HepG2 (cell line): Measurements from ENCODE around the gene SLA2. TPM values are rescaled to one million over a fixed set of nuclear protein-coding genes. Genes with fewer than 3 reads are reported as not detected.

Source experiments
- CBFB ChIP-seq: sonication (generic); formaldehyde crosslinking; IDR thresholded peaks from 2 replicates; pipeline ENCODE4 v1.4.0; 2020; ENCODE audit warnings: missing genetic modification reagents
- CEBPB ChIP-seq: IDR thresholded peaks from 2 replicates; pipeline ENCODE4 v1.6.1; 2011; ENCODE audit warnings: low read depth, low read length, improper control_type of control experiment, borderline replicate concordance
- FOXO1 ChIP-seq: sonication (generic); formaldehyde crosslinking; IDR thresholded peaks from 2 replicates; pipeline ENCODE4 v1.4.0; 2020; ENCODE audit warnings: missing genetic modification reagents
- MAFG ChIP-seq: sonication (generic); formaldehyde crosslinking; IDR thresholded peaks from 2 replicates; pipeline ENCODE4 v1.5.1; 2020; ENCODE audit warnings: mild to moderate bottlenecking, missing genetic modification reagents
- MBNL3 ChIP-seq: fragments of 250-450 bp; sonication (Bioruptor Pico); conservative IDR thresholded peaks from 2 replicates; pipeline ENCODE4 v1.8.0; 2022; ENCODE audit warnings: mild to moderate bottlenecking, inconsistent platforms
- SALL1 ChIP-seq: sonication (generic); formaldehyde crosslinking; IDR thresholded peaks from 2 replicates; pipeline ENCODE4 v1.8.0; 2022; ENCODE audit warnings: mild to moderate bottlenecking, missing genetic modification reagents
- TOPORS ChIP-seq: sonication (generic); formaldehyde crosslinking; IDR thresholded peaks from 2 replicates; pipeline ENCODE4 v1.8.0; 2023; ENCODE audit warnings: mild to moderate bottlenecking, missing genetic modification reagents
- YEATS2 ChIP-seq: sonication (generic); formaldehyde crosslinking; IDR thresholded peaks from 2 replicates; pipeline ENCODE4 v1.4.0; 2020; ENCODE audit warnings: missing genetic modification reagents, borderline replicate concordance
- YY1 ChIP-seq: IDR thresholded peaks from 2 replicates; pipeline ENCODE4 v1.6.1; 2011; ENCODE audit warnings: low read length, low read depth, moderate library complexity, mild to moderate bottlenecking; ENCODE audit not compliant: insufficient read depth, insufficient replicate concordance
- ZFAT ChIP-seq: sonication (generic); formaldehyde crosslinking; conservative IDR thresholded peaks from 2 replicates; pipeline ENCODE4 v1.8.1; 2023; ENCODE audit warnings: missing genetic modification reagents, inconsistent platforms
- ZFX ChIP-seq: sonication (generic); formaldehyde crosslinking; IDR thresholded peaks from 2 replicates; pipeline ENCODE4 v1.4.0; 2020; ENCODE audit warnings: mild to moderate bottlenecking, low read depth, missing genetic modification reagents, moderate library complexity
- ZKSCAN1 ChIP-seq: fragments of 150-350 bp; IDR thresholded peaks from 2 replicates; pipeline ENCODE4 v1.6.1; 2014; ENCODE audit warnings: low read length
- ZMYM4 ChIP-seq: sonication (generic); formaldehyde crosslinking; IDR thresholded peaks from 2 replicates; pipeline ENCODE4 v1.8.1; 2023; ENCODE audit warnings: mild to moderate bottlenecking, missing genetic modification reagents
- ZNF24 ChIP-seq: fragments of 450-650 bp; IDR thresholded peaks from 2 replicates; pipeline ENCODE4 v1.6.1; 2017; ENCODE audit warnings: antibody characterized with exemption, mild to moderate bottlenecking
- ZNF326 ChIP-seq: sonication (generic); formaldehyde crosslinking; IDR thresholded peaks from 2 replicates; pipeline ENCODE4 v1.4.0; 2020; ENCODE audit warnings: missing genetic modification reagents, borderline replicate concordance
- ZNF432 ChIP-seq: sonication (generic); formaldehyde crosslinking; IDR thresholded peaks from 2 replicates; pipeline ENCODE4 v1.5.0; 2020; ENCODE audit warnings: missing genetic modification reagents, mild to moderate bottlenecking, borderline replicate concordance
- ZNF549 ChIP-seq: sonication (generic); formaldehyde crosslinking; IDR thresholded peaks from 2 replicates; pipeline ENCODE4 v1.5.0; 2020; ENCODE audit warnings: missing genetic modification reagents
- ZNF7 ChIP-seq: IDR thresholded peaks from 2 replicates; pipeline ENCODE4 v1.6.1; 2016; ENCODE audit warnings: missing biosample characterization, missing genetic modification reagents
- polyA plus RNA-seq, 8 experiments: library from polyadenylated mRNA; depleted of rRNA in 3 of 8; stranded (reverse) in 7 of 8; unstranded in 1 of 8; fragments of >200 nt; fragmentation: Illumina TruSeq in 4 of 8; extraction: Trizol in 4 of 8; gene quantifications; 2 replicates each; pipeline versions ENCODE4 v1.2.1 to v1.2.3, GENCODE V29; 2011 to 2016; ENCODE audit warnings: low read depth in 4 of 8, missing spikeins in 1 of 8, mixed read lengths in 1 of 8; ENCODE audit not compliant: insufficient read depth in 1 of 8
- total RNA-seq, 5 experiments: library from RNA; depleted of rRNA; stranded (reverse); fragments of >200 nt; fragmentation: Illumina TruSeq; extraction: Trizol; gene quantifications; 2 replicates each; pipeline ENCODE4 v1.2.3, GENCODE V29; 2016; ENCODE audit warnings: low read depth in 1 of 5
- TF ChIP-seq, protein P1 (sequence below): IDR thresholded peaks from 2 replicates; pipeline ENCODE4 v1.6.1; 2016; ENCODE audit warnings: mild to moderate bottlenecking
- TF ChIP-seq, protein P2 (sequence below): sonication (generic); formaldehyde crosslinking; IDR thresholded peaks from 2 replicates; pipeline ENCODE4 v1.4.0; 2020; ENCODE audit warnings: missing genetic modification reagents, mild to moderate bottlenecking, borderline replicate concordance
- TF ChIP-seq, protein P3 (sequence below): sonication (generic); formaldehyde crosslinking; IDR thresholded peaks from 2 replicates; pipeline ENCODE4 v1.8.1; 2023; ENCODE audit warnings: mild to moderate bottlenecking, missing genetic modification reagents
- TF ChIP-seq, protein P4 (sequence below): sonication (generic); formaldehyde crosslinking; IDR thresholded peaks from 2 replicates; pipeline ENCODE4 v1.4.0; 2020; ENCODE audit warnings: missing genetic modification reagents, borderline replicate concordance
- TF ChIP-seq, protein P5 (sequence below): IDR thresholded peaks from 2 replicates; pipeline ENCODE4 v1.6.1; 2016; ENCODE audit warnings: low read depth

SLA2 gene
- total and polyA plus RNA-seq, 2 of the 13 experiments (the other 11 are each of a cell fraction or from before 2014, with no cell fraction given) = 1.6 to 3.6 TPM

DNA sequence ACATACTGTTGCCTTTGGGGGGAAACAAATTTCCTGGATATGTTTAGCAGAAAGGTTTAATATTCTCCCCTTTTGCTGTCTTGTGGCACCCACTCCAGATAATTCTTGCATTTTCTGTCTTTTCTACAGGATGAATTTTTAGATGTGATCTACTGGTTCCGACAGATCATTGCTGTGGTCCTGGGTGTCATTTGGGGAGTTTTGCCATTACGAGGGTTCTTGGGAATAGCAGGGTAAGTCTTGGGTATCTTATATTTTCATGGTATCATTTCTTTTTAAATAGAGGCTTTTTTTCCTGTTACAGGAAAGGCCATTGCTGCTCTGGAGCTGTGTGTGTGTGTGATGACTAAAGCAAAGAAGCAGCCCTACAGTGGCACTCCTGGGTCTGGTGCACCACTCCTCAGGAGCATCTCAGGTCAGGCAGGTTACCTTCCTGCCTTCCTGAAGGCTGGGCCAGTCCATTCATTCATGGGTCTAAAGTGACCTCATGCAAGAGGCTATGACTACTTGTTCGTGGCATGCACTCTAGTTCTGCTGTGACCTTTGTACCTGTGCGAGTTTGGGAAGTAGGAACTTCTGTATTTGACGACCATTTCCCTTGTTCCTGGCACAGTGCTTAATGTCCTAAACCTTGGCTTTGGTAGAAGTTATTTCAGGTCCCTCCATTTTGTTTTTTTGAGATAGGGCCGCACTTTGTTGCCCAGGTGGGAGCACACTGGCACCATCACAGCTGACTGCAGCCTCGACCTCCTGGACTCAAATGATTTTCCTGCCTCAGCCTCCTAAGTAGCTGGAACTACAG is 38.2 kb downstream of the SLA2 start (continued):
- TF ChIP-seq ZNF432 = no peak
- TF ChIP-seq MBNL3 (CRISPR knock-in tag) = no peak
- no peak for TF ChIP-seq ZNF326 (CRISPR knock-in tag)
- peak; percentile 42 for TF ChIP-seq YY1
- TF ChIP-seq, protein P1, sequence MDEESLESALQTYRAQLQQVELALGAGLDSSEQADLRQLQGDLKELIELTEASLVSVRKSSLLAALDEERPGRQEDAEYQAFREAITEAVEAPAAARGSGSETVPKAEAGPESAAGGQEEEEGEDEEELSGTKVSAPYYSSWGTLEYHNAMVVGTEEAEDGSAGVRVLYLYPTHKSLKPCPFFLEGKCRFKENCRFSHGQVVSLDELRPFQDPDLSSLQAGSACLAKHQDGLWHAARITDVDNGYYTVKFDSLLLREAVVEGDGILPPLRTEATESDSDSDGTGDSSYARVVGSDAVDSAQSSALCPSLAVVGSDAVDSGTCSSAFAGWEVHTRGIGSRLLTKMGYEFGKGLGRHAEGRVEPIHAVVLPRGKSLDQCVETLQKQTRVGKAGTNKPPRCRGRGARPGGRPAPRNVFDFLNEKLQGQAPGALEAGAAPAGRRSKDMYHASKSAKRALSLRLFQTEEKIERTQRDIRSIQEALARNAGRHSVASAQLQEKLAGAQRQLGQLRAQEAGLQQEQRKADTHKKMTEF (CRISPR knock-in tag) = peak; percentile 55; the same call in 1 of the 2 replicates
- TF ChIP-seq, protein P2, sequence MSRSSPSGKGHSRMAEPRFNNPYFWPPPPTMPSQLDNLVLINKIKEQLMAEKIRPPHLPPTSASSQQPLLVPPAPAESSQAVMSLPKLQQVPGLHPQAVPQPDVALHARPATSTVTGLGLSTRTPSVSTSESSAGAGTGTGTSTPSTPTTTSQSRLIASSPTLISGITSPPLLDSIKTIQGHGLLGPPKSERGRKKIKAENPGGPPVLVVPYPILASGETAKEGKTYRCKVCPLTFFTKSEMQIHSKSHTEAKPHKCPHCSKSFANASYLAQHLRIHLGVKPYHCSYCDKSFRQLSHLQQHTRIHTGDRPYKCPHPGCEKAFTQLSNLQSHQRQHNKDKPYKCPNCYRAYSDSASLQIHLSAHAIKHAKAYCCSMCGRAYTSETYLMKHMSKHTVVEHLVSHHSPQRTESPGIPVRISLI (CRISPR knock-in tag) = no peak
- peak; percentile 44; the same call in 1 of the 2 replicates for TF ChIP-seq YEATS2 (CRISPR knock-in tag)
- TF ChIP-seq, protein P3, sequence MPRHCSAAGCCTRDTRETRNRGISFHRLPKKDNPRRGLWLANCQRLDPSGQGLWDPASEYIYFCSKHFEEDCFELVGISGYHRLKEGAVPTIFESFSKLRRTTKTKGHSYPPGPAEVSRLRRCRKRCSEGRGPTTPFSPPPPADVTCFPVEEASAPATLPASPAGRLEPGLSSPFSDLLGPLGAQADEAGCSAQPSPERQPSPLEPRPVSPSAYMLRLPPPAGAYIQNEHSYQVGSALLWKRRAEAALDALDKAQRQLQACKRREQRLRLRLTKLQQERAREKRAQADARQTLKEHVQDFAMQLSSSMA = no peak
- TF ChIP-seq ZNF7 (CRISPR knock-in tag) = no peak
- TF ChIP-seq CEBPB = no peak
- no peak for TF ChIP-seq FOXO1 (CRISPR knock-in tag)
- no peak for TF ChIP-seq ZFAT (CRISPR knock-in tag)
- no peak for TF ChIP-seq MAFG
- TF ChIP-seq ZFX (CRISPR knock-in tag) = 0 out of 2 replicates have a peak, but pooled peaks have one; percentile 36
- TF ChIP-seq CBFB (CRISPR knock-in tag) = no peak
- no peak for TF ChIP-seq ZKSCAN1
- peak; percentile 40; the same call in 1 of the 2 replicates for TF ChIP-seq ZMYM4 (CRISPR knock-in tag)
- TF ChIP-seq ZNF24 = no peak
- TF ChIP-seq SALL1 = peak; percentile 60
- TF ChIP-seq, protein P4, sequence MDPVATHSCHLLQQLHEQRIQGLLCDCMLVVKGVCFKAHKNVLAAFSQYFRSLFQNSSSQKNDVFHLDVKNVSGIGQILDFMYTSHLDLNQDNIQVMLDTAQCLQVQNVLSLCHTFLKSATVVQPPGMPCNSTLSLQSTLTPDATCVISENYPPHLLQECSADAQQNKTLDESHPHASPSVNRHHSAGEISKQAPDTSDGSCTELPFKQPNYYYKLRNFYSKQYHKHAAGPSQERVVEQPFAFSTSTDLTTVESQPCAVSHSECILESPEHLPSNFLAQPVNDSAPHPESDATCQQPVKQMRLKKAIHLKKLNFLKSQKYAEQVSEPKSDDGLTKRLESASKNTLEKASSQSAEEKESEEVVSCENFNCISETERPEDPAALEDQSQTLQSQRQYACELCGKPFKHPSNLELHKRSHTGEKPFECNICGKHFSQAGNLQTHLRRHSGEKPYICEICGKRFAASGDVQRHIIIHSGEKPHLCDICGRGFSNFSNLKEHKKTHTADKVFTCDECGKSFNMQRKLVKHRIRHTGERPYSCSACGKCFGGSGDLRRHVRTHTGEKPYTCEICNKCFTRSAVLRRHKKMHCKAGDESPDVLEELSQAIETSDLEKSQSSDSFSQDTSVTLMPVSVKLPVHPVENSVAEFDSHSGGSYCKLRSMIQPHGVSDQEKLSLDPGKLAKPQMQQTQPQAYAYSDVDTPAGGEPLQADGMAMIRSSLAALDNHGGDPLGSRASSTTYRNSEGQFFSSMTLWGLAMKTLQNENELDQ (CRISPR knock-in tag) = no peak
- TF ChIP-seq TOPORS (CRISPR knock-in tag) = no peak
- TF ChIP-seq ZNF549 (CRISPR knock-in tag) = no peak
- TF ChIP-seq, protein P5, sequence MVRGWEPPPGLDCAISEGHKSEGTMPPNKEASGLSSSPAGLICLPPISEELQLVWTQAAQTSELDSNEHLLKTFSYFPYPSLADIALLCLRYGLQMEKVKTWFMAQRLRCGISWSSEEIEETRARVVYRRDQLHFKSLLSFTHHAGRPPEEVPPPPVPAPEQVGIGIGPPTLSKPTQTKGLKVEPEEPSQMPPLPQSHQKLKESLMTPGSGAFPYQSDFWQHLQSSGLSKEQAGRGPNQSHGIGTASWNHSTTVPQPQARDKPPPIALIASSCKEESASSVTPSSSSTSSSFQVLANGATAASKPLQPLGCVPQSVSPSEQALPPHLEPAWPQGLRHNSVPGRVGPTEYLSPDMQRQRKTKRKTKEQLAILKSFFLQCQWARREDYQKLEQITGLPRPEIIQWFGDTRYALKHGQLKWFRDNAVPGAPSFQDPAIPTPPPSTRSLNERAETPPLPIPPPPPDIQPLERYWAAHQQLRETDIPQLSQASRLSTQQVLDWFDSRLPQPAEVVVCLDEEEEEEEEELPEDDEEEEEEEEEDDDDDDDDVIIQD = 0 out of 2 replicates have a peak, but pooled peaks have one; percentile 30
